HEK293 (cell line): ENCODE measurements around the gene NAV2.

Experiments used
- CTCF ChIA-PET: fragments of 350-600 bp; formaldehyde crosslinking; extraction: SDS; loops from one replicate; lab custom pipeline; 2021; ENCODE audit warnings: antibody characterized with exemption; lab: Yijun Ruan, JAX
- POLR2A ChIA-PET: fragments of 300-600 bp; formaldehyde crosslinking; extraction: SDS; loops from one replicate; lab custom pipeline; 2020; ENCODE audit warnings: antibody characterized with exemption, inconsistent platforms; lab: Yijun Ruan, JAX
- H3K27ac ChIP-seq: fragments of 200-500 bp; sonication (Bioruptor generic); 2 replicates; pipeline ENCODE4 v1.5.1; 2014; ENCODE audit warnings: low read depth, low read length, control low read depth, inconsistent platforms; ENCODE audit errors: extremely low read depth
- H3K36me3 ChIP-seq, 2 experiments: fragments of 200-500 bp in 1 of 2; sonication (Bioruptor generic) in 1 of 2; 1 replicate in 1 of 2; 2 replicates in 1 of 2; pipeline ENCODE4 v1.5.1; 2014 to 2017; ENCODE audit warnings: inconsistent platforms in 2 of 2, low read length in 2 of 2; ENCODE audit not compliant: control insufficient read depth in 2 of 2, insufficient read depth in 1 of 2
- H3K4me1 ChIP-seq: fragments of 200-500 bp; sonication (Bioruptor generic); 2 replicates; pipeline ENCODE4 v1.5.1; 2014; ENCODE audit warnings: mild to moderate bottlenecking, low read length, inconsistent platforms; ENCODE audit not compliant: control insufficient read depth, insufficient read depth
- H3K4me3 ChIP-seq: 2 replicates; pipeline ENCODE4 v1.5.1; 2011; ENCODE audit warnings: low read depth, mild to moderate bottlenecking, control low read depth, low read length, moderate library complexity
- H3K9me3 ChIP-seq: fragments of 200-500 bp; sonication (Bioruptor generic); 2 replicates; pipeline ENCODE4 v1.5.1; 2014; ENCODE audit warnings: low read depth, low read length, inconsistent platforms; ENCODE audit not compliant: control insufficient read depth, insufficient read depth
- HOXA7 ChIP-seq: sonication (generic); formaldehyde crosslinking; IDR thresholded peaks from 2 replicates; pipeline ENCODE4 v1.8.1; 2022; ENCODE audit warnings: missing genetic modification reagents, borderline replicate concordance
- KLF16 ChIP-seq: fragments of 450-650 bp; formaldehyde crosslinking; IDR thresholded peaks from 2 replicates; pipeline ENCODE4 v1.5.1; 2017; ENCODE audit warnings: missing biosample characterization, missing genetic modification characterization
- KLF9 ChIP-seq: fragments of 450-650 bp; formaldehyde crosslinking; IDR thresholded peaks from 2 replicates; pipeline ENCODE4 v1.5.1; 2016; ENCODE audit warnings: missing biosample characterization, missing genetic modification characterization, low read depth
- MEIS1 ChIP-seq: sonication (generic); formaldehyde crosslinking; IDR thresholded peaks from 2 replicates; pipeline ENCODE4 v1.8.1; 2022; ENCODE audit warnings: missing genetic modification reagents, mild to moderate bottlenecking, borderline replicate concordance
- YY1 ChIP-seq: fragments of 450-650 bp; formaldehyde crosslinking; IDR thresholded peaks from 2 replicates; pipeline ENCODE4 v1.5.1; 2018; ENCODE audit warnings: missing biosample characterization, missing genetic modification characterization
- ZNF10 ChIP-seq: fragments of 450-650 bp; formaldehyde crosslinking; IDR thresholded peaks from 2 replicates; pipeline ENCODE4 v1.5.1; 2017; ENCODE audit warnings: missing biosample characterization, missing genetic modification characterization
- ZNF155 ChIP-seq: fragments of 450-650 bp; formaldehyde crosslinking; IDR thresholded peaks from 2 replicates; pipeline ENCODE4 v1.5.1; 2016; ENCODE audit warnings: missing biosample characterization, missing genetic modification characterization
- ZNF354C ChIP-seq: fragments of 450-650 bp; formaldehyde crosslinking; IDR thresholded peaks from 2 replicates; pipeline ENCODE4 v1.5.1; 2016; ENCODE audit warnings: missing biosample characterization, missing genetic modification characterization, low read depth, borderline replicate concordance
- ZNF544 ChIP-seq: fragments of 450-650 bp; formaldehyde crosslinking; IDR thresholded peaks from 2 replicates; pipeline ENCODE4 v1.5.0; 2017; ENCODE audit warnings: missing biosample characterization, missing genetic modification characterization
- ZNF626 ChIP-seq: fragments of 450-650 bp; sonication (Bioruptor Pico); formaldehyde crosslinking; IDR thresholded peaks from 2 replicates; pipeline ENCODE4 v1.5.1; 2018; ENCODE audit warnings: missing biosample characterization, missing genetic modification characterization, inconsistent platforms
- ZNF658 ChIP-seq: fragments of 450-650 bp; formaldehyde crosslinking; IDR thresholded peaks from 2 replicates; pipeline ENCODE4; 2016; ENCODE audit warnings: missing biosample characterization, missing genetic modification characterization
- ZNF792 ChIP-seq: fragments of 450-650 bp; formaldehyde crosslinking; IDR thresholded peaks from 2 replicates; pipeline ENCODE4 v1.5.1; 2016; ENCODE audit warnings: missing biosample characterization, missing genetic modification characterization
- TF ChIP-seq, protein P1 (sequence below): fragments of 450-650 bp; formaldehyde crosslinking; IDR thresholded peaks from 2 replicates; pipeline ENCODE4 v1.5.1; 2016; ENCODE audit warnings: missing biosample characterization, missing genetic modification characterization, low read depth
- TF ChIP-seq, protein P2 (sequence below): fragments of 450-650 bp; formaldehyde crosslinking; IDR thresholded peaks from 2 replicates; pipeline ENCODE4 v1.5.1; 2016; ENCODE audit warnings: missing biosample characterization, missing genetic modification characterization
- TF ChIP-seq, protein P3 (sequence below): fragments of 450-650 bp; formaldehyde crosslinking; IDR thresholded peaks from 2 replicates; pipeline ENCODE4 v1.5.1; 2017; ENCODE audit warnings: missing biosample characterization, missing genetic modification characterization
- TF ChIP-seq, protein P4 (sequence below): fragments of 450-650 bp; formaldehyde crosslinking; IDR thresholded peaks from 2 replicates; pipeline ENCODE4 v1.5.1; 2016; ENCODE audit warnings: missing biosample characterization, missing genetic modification characterization
- TF ChIP-seq, protein P5 (sequence below): fragments of 450-650 bp; formaldehyde crosslinking; IDR thresholded peaks from 2 replicates; pipeline ENCODE4 v1.5.1; 2016; ENCODE audit warnings: missing biosample characterization, missing genetic modification characterization
- TF ChIP-seq, protein P6 (sequence below): fragments of 450-650 bp; formaldehyde crosslinking; IDR thresholded peaks from 2 replicates; pipeline ENCODE4 v1.5.1; 2016; ENCODE audit warnings: missing biosample characterization, missing genetic modification characterization
- TF ChIP-seq, protein P7 (sequence below): fragments of 450-650 bp; IDR thresholded peaks from 2 replicates; pipeline ENCODE4 v1.5.1; 2018; ENCODE audit warnings: missing biosample characterization, mild to moderate bottlenecking, missing genetic modification characterization

The NAV2 gene

DNA sequence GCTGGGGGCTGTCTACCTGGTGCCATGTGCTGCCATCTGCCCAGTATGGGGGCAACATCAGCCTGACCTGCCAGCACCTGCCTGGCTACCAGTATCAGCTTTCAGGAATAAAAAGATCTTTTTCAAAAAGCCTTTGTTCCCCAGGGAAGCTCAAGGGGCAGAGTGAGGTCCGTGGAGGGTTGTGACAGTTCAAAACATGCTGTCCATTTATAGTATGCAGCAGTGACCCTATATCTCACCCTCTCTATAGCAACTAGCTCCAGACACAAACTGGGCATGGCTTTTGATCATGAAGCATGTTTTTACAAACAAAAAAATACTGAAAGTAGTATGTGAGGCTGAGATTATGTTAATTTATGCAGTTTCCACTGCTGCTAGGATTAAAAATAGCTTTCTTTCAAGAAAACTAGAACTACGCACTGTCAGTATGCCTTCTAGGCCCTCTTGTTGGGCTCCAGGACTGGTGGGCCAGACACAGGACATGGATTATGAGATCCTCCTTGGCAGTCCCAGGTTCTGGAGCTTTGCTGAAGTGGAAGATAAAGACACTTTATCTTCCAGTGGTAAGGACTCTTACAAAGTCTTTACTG lies 23.4 kb downstream of the NAV2 start:
- Histone ChIP-seq H3K27ac (no peak overlapping the region), H3K4me3 (no peak overlapping the region), H3K9me3 (no peaks in the 10 kb centered on the region), H3K36me3 (no peaks in the 10 kb centered on the region), H3K4me1 (no peaks in the 10 kb centered on the region)
- ChIA-PET CTCF (interaction anchor here (0.9 to 3.2 kb wide), 7 partner anchors 14 to 181 kb away, joined by 3 to 17 read pairs (median 5); no protein-coding TSS in a partner anchor), POLR2A (no interaction called here)
- no peak for TF ChIP-seq ZNF155 (tag by site-specific recombination)
- TF ChIP-seq, protein P1, sequence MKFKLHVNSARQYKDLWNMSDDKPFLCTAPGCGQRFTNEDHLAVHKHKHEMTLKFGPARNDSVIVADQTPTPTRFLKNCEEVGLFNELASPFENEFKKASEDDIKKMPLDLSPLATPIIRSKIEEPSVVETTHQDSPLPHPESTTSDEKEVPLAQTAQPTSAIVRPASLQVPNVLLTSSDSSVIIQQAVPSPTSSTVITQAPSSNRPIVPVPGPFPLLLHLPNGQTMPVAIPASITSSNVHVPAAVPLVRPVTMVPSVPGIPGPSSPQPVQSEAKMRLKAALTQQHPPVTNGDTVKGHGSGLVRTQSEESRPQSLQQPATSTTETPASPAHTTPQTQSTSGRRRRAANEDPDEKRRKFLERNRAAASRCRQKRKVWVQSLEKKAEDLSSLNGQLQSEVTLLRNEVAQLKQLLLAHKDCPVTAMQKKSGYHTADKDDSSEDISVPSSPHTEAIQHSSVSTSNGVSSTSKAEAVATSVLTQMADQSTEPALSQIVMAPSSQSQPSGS (tag by site-specific recombination): no peak
- no peak for TF ChIP-seq ZNF10 (tag by site-specific recombination)
- TF ChIP-seq KLF16: no peak

DNA sequence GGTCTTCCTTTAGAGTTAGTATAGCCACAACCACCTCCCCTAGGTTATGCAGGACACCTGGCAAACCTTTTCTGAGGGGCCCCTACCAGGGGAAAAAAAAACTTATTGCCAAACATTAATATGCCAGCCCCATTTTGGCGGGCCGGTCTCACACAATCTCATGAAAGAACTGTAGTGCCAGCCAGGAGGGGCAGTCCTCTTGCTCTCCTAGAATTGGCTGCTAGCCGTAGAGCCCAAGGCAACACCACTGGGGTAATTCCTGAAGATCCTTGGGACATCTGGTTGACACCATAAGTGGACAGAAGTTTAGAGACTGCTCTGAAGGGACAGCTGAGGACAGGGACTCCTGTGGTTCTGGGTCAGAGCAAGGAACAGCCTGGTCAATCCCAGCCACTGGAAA lies 24.2 kb downstream of the NAV2 start:
- TF ChIP-seq ZNF658: no peak
- TF ChIP-seq MEIS1: no peak
- TF ChIP-seq ZNF544 (tag by site-specific recombination): no peak
- TF ChIP-seq, protein P2, sequence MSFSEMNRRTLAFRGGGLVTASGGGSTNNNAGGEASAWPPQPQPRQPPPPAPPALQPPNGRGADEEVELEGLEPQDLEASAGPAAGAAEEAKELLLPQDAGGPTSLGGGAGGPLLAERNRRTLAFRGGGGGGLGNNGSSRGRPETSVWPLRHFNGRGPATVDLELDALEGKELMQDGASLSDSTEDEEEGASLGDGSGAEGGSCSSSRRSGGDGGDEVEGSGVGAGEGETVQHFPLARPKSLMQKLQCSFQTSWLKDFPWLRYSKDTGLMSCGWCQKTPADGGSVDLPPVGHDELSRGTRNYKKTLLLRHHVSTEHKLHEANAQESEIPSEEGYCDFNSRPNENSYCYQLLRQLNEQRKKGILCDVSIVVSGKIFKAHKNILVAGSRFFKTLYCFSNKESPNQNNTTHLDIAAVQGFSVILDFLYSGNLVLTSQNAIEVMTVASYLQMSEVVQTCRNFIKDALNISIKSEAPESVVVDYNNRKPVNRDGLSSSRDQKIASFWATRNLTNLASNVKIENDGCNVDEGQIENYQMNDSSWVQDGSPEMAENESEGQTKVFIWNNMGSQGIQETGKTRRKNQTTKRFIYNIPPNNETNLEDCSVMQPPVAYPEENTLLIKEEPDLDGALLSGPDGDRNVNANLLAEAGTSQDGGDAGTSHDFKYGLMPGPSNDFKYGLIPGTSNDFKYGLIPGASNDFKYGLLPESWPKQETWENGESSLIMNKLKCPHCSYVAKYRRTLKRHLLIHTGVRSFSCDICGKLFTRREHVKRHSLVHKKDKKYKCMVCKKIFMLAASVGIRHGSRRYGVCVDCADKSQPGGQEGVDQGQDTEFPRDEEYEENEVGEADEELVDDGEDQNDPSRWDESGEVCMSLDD: no peak
- TF ChIP-seq, protein P3, sequence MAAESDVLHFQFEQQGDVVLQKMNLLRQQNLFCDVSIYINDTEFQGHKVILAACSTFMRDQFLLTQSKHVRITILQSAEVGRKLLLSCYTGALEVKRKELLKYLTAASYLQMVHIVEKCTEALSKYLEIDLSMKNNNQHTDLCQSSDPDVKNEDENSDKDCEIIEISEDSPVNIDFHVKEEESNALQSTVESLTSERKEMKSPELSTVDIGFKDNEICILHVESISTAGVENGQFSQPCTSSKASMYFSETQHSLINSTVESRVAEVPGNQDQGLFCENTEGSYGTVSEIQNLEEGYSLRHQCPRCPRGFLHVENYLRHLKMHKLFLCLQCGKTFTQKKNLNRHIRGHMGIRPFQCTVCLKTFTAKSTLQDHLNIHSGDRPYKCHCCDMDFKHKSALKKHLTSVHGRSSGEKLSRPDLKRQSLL: no peak
- TF ChIP-seq, protein P4, sequence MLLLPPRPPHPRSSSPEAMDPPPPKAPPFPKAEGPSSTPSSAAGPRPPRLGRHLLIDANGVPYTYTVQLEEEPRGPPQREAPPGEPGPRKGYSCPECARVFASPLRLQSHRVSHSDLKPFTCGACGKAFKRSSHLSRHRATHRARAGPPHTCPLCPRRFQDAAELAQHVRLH (tag by site-specific recombination): no peak
- no peak for TF ChIP-seq HOXA7 (CRISPR knock-in tag)
- no peak for TF ChIP-seq ZNF792 (tag by site-specific recombination)
- TF ChIP-seq, protein P5, sequence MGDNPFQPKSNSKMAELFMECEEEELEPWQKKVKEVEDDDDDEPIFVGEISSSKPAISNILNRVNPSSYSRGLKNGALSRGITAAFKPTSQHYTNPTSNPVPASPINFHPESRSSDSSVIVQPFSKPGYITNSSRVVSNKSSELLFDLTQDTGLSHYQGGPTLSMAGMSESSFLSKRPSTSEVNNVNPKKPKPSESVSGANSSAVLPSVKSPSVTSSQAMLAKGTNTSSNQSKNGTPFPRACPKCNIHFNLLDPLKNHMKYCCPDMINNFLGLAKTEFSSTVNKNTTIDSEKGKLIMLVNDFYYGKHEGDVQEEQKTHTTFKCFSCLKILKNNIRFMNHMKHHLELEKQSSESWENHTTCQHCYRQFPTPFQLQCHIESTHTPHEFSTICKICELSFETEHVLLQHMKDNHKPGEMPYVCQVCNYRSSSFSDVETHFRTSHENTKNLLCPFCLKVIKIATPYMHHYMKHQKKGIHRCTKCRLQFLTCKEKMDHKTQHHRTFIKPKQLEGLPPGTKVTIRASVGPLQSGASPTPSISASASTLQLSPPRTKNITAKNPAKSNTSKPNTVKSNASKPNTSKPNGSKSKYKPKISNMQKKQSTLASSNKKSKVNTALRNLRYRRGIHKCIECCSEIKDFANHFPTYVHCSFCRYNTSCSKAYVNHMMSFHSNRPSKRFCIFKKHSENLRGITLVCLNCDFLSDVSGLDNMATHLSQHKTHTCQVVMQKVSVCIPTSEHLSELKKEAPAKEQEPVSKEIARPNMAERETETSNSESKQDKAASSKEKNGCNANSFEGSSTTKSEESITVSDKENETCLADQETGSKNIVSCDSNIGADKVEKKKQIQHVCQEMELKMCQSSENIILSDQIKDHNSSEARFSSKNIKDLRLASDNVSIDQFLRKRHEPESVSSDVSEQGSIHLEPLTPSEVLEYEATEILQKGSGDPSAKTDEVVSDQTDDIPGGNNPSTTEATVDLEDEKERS: no peak
- TF ChIP-seq ZNF354C: no peak
- TF ChIP-seq, protein P6, sequence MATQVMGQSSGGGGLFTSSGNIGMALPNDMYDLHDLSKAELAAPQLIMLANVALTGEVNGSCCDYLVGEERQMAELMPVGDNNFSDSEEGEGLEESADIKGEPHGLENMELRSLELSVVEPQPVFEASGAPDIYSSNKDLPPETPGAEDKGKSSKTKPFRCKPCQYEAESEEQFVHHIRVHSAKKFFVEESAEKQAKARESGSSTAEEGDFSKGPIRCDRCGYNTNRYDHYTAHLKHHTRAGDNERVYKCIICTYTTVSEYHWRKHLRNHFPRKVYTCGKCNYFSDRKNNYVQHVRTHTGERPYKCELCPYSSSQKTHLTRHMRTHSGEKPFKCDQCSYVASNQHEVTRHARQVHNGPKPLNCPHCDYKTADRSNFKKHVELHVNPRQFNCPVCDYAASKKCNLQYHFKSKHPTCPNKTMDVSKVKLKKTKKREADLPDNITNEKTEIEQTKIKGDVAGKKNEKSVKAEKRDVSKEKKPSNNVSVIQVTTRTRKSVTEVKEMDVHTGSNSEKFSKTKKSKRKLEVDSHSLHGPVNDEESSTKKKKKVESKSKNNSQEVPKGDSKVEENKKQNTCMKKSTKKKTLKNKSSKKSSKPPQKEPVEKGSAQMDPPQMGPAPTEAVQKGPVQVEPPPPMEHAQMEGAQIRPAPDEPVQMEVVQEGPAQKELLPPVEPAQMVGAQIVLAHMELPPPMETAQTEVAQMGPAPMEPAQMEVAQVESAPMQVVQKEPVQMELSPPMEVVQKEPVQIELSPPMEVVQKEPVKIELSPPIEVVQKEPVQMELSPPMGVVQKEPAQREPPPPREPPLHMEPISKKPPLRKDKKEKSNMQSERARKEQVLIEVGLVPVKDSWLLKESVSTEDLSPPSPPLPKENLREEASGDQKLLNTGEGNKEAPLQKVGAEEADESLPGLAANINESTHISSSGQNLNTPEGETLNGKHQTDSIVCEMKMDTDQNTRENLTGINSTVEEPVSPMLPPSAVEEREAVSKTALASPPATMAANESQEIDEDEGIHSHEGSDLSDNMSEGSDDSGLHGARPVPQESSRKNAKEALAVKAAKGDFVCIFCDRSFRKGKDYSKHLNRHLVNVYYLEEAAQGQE (tag by site-specific recombination): no peak
- TF ChIP-seq ZNF626 (tag by site-specific recombination): no peak
- TF ChIP-seq, protein P7, sequence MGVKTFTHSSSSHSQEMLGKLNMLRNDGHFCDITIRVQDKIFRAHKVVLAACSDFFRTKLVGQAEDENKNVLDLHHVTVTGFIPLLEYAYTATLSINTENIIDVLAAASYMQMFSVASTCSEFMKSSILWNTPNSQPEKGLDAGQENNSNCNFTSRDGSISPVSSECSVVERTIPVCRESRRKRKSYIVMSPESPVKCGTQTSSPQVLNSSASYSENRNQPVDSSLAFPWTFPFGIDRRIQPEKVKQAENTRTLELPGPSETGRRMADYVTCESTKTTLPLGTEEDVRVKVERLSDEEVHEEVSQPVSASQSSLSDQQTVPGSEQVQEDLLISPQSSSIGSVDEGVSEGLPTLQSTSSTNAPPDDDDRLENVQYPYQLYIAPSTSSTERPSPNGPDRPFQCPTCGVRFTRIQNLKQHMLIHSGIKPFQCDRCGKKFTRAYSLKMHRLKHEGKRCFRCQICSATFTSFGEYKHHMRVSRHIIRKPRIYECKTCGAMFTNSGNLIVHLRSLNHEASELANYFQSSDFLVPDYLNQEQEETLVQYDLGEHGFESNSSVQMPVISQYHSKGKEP: no peak
- TF ChIP-seq KLF9 (tag by site-specific recombination): no peak
- no peak for TF ChIP-seq YY1
- H3K4me3 ChIP-seq: no peak overlapping the region
- no peak overlapping the region for H3K27ac ChIP-seq
- ChIA-PET POLR2A (no interaction called here), CTCF (interaction anchor here (0.7 to 3.2 kb wide), 3 partner anchors 170 to 190 kb away, joined by 3 to 17 read pairs (median 4); no protein-coding TSS in a partner anchor)
- no peaks in the 10 kb centered on the region for H3K36me3 ChIP-seq
- H3K4me1 ChIP-seq: no peaks in the 10 kb centered on the region
- no peaks in the 10 kb centered on the region for H3K9me3 ChIP-seq
